Measurements from ENCODE around the gene MTMR3. TPM values are rescaled to one million over a fixed set of nuclear protein-coding genes. Genes with fewer than 3 reads are reported as not detected.

Gene MTMR3
- total RNA-seq, 2 experiments from 2014 or later = 17.6 to 22.2 TPM

GRCh38 chr22:30004694-30005093 is 121.7 kb downstream of the MTMR3 start:
- Histone ChIP-seq H3K4me3 (ENCODE audit: low read depth, low read length, poor library complexity, severe bottlenecking) (no peak overlapping the region), H3K4me1 (ENCODE audit: insufficient read depth, low read length, poor library complexity, severe bottlenecking) (no peaks in the 10 kb centered on the region), H3K36me3 (ENCODE audit: insufficient read depth, low read length) (no peaks in the 10 kb centered on the region), H3K9me3 (ENCODE audit: low read length) (no peaks in the 10 kb centered on the region), H3K4me2 (ENCODE audit: low read length) (no peak overlapping the region), H4K20me1 (ENCODE audit: insufficient read depth, low read length) (no peaks in the 10 kb centered on the region), H3K27ac (ENCODE audit: low read depth, low read length, poor library complexity, severe bottlenecking) (no peak overlapping the region), H2AFZ (ENCODE audit: low read length) (no peak overlapping the region), H3K9me2 (ENCODE audit: insufficient read depth, low read length) (no peaks in the 10 kb centered on the region), H3K79me2 (ENCODE audit: insufficient read depth, low read depth, low read length) (no peaks in the 10 kb centered on the region)
- no peak for DNase-seq (ENCODE audit: low spot score)
- no peak for TF ChIP-seq EZH2phosphoT487 (IDR thresholded peaks at IDR 0.05; ENCODE audit: borderline replicate concordance, low read depth, low read length)
- TF ChIP-seq, protein P1, sequence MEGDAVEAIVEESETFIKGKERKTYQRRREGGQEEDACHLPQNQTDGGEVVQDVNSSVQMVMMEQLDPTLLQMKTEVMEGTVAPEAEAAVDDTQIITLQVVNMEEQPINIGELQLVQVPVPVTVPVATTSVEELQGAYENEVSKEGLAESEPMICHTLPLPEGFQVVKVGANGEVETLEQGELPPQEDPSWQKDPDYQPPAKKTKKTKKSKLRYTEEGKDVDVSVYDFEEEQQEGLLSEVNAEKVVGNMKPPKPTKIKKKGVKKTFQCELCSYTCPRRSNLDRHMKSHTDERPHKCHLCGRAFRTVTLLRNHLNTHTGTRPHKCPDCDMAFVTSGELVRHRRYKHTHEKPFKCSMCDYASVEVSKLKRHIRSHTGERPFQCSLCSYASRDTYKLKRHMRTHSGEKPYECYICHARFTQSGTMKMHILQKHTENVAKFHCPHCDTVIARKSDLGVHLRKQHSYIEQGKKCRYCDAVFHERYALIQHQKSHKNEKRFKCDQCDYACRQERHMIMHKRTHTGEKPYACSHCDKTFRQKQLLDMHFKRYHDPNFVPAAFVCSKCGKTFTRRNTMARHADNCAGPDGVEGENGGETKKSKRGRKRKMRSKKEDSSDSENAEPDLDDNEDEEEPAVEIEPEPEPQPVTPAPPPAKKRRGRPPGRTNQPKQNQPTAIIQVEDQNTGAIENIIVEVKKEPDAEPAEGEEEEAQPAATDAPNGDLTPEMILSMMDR (conservative IDR thresholded peaks at IDR 0.05; ENCODE audit: low read length) = no peak
- intact Hi-C loops (cut with micrococcal nuclease; ENCODE audit: unreplicated experiment) = loop anchor here (1.0 to 10.0 kb wide), 4 partner anchors 170 to 607 kb away; partner anchors contain the start of gene ASCC2
- no TSS peak for BruUV-seq (replicated peaks)
- ChIA-PET CTCF (ENCODE audit: unreplicated experiment) (interaction anchor here (1.2 kb wide), 1 partner anchor 57 kb away, joined by 3 read pairs; no protein-coding TSS in a partner anchor), POLR2A (interaction anchor here (0.5 to 0.7 kb wide), 2 partner anchors 46 to 93 kb away, joined by 3 read pairs; no protein-coding TSS in a partner anchor)

GRCh38 chr22:30005213-30005857 is 122.4 kb downstream of the MTMR3 start:
- CTCF ChIA-PET (ENCODE audit: unreplicated experiment) = interaction anchor here (1.2 kb wide), 1 partner anchor 58 kb away, joined by 3 read pairs; no protein-coding TSS in a partner anchor
- no peaks in the 10 kb centered on the region for H3K79me2 ChIP-seq (ENCODE audit: insufficient read depth, low read depth, low read length)
- H3K4me3 ChIP-seq (ENCODE audit: low read depth, low read length, poor library complexity, severe bottlenecking) = no peak overlapping the region
- intact Hi-C loops (cut with micrococcal nuclease; ENCODE audit: unreplicated experiment) = loop anchor here (1.0 to 10.0 kb wide), 4 partner anchors 171 to 608 kb away; partner anchors contain the start of gene ASCC2
- no peaks in the 10 kb centered on the region for H3K9me2 ChIP-seq (ENCODE audit: insufficient read depth, low read length)
- no peak overlapping the region for H3K27ac ChIP-seq (ENCODE audit: low read depth, low read length, poor library complexity, severe bottlenecking)
- H3K4me1 ChIP-seq (ENCODE audit: insufficient read depth, low read length, poor library complexity, severe bottlenecking) = no peaks in the 10 kb centered on the region
- no peak overlapping the region for H3K4me2 ChIP-seq (ENCODE audit: low read length)
- no peaks in the 10 kb centered on the region for H3K36me3 ChIP-seq (ENCODE audit: insufficient read depth, low read length)
- TF ChIP-seq EZH2phosphoT487 (IDR thresholded peaks at IDR 0.05; ENCODE audit: borderline replicate concordance, low read depth, low read length) = no peak
- TF ChIP-seq, protein P1 (conservative IDR thresholded peaks at IDR 0.05; ENCODE audit: low read length) = peak; percentile 100
- peak; percentile 57 for DNase-seq (ENCODE audit: low spot score)
- no TSS peak for BruUV-seq (replicated peaks)
- H2AFZ ChIP-seq (ENCODE audit: low read length) = no peak overlapping the region
- H3K9me3 ChIP-seq (ENCODE audit: low read length) = no peaks in the 10 kb centered on the region
- H4K20me1 ChIP-seq (ENCODE audit: insufficient read depth, low read length) = no peaks in the 10 kb centered on the region
- POLR2A ChIA-PET = interaction anchor here (0.7 kb wide), 1 partner anchor 92 kb away, joined by 3 read pairs; no protein-coding TSS in a partner anchor

DNA sequence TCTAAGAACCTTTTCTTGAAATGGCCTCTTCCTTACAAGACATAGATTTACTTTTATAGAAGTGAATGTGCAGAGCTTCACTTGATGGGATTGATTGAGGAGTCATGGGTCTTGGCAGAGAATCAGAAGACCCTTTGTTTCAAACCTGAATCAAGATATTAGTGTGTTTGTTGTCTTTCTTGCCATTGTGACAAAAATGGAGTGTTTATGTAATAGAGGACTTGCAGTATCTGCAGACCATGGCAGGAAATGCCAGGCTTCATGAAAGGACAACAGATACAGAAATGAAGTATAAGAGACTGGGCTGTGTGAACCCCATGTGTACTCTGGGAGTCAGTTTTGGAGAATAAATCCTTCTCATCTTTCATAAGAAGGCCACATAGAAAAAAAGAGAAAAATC is 124.4 kb downstream of the MTMR3 start:
- no peaks in the 10 kb centered on the region for H4K20me1 ChIP-seq (ENCODE audit: insufficient read depth, low read length)
- H3K9me3 ChIP-seq (ENCODE audit: low read length) = no peaks in the 10 kb centered on the region
- no peak overlapping the region for H3K4me2 ChIP-seq (ENCODE audit: low read length)
- H3K4me3 ChIP-seq (ENCODE audit: low read depth, low read length, poor library complexity, severe bottlenecking) = no peak overlapping the region
- H3K4me1 ChIP-seq (ENCODE audit: insufficient read depth, low read length, poor library complexity, severe bottlenecking) = no peaks in the 10 kb centered on the region
- H3K36me3 ChIP-seq (ENCODE audit: insufficient read depth, low read length) = no peaks in the 10 kb centered on the region
- H2AFZ ChIP-seq (ENCODE audit: low read length) = no peak overlapping the region
- intact Hi-C loops (cut with micrococcal nuclease; ENCODE audit: unreplicated experiment) = loop anchor here (5.0 to 10.0 kb wide), 3 partner anchors 173 to 610 kb away; partner anchors contain the start of gene ASCC2
- TF ChIP-seq, protein P1 (conservative IDR thresholded peaks at IDR 0.05; ENCODE audit: low read length) = no peak
- no peak for TF ChIP-seq EZH2phosphoT487 (IDR thresholded peaks at IDR 0.05; ENCODE audit: borderline replicate concordance, low read depth, low read length)
- no peak overlapping the region for H3K27ac ChIP-seq (ENCODE audit: low read depth, low read length, poor library complexity, severe bottlenecking)
- ChIA-PET POLR2A (interaction anchor here (0.5 kb wide), 1 partner anchor 334 kb away, joined by 3 read pairs; no protein-coding TSS in a partner anchor), CTCF (ENCODE audit: unreplicated experiment) (interaction anchor here (0.6 kb wide), 1 partner anchor 395 kb away, joined by 3 read pairs; no protein-coding TSS in a partner anchor)
- no peaks in the 10 kb centered on the region for H3K9me2 ChIP-seq (ENCODE audit: insufficient read depth, low read length)
- no TSS peak for BruUV-seq (replicated peaks)
- H3K79me2 ChIP-seq (ENCODE audit: insufficient read depth, low read depth, low read length) = no peaks in the 10 kb centered on the region
- no peak for DNase-seq (ENCODE audit: low spot score)

All from OCI-LY7 (cell line).